ENCODE data around the gene MCRS1.
"Not testable (repeated sequence)": the region's sequence is repeated elsewhere in the genome, so short reads cannot be mapped to it uniquely, and the experiment has no call there.

Gene MCRS1

GRCh38 chr12:49567611-49568441 is at the start of gene MCRS1:
Gene MCRS1 (minus strand): TSS chr12:49568142. CDS start chr12:49566731, 1,411 bp downstream.
- H3K36me3 Mint-ChIP-seq (ENCODE audit: low read depth), result peaks cover 40% of the 10 kb centered on the region
- H3K9me3 Mint-ChIP-seq, result peaks cover 6% of the 10 kb centered on the region
- peaks cover 2% of the 10 kb centered on the region for H3K27me3 Mint-ChIP-seq (ENCODE audit: low read depth, poor library complexity)
- H3K4me1 Mint-ChIP-seq, result peaks cover 27% of the 10 kb centered on the region
- DNase-seq, result peak; percentile 85
- no peak for TF ChIP-seq CTCF (IDR thresholded peaks at IDR 0.05)
- peak within 1 kb of the TSS; percentile 99 for H3K27ac Mint-ChIP-seq
- H3K4me3 Mint-ChIP-seq, result peak within 1 kb of the TSS; percentile 100

- Mint-ChIP-seq H3K9me3 (peaks cover 40% of the 10 kb centered on the region), H3K4me3 (no peak overlapping the region), H3K4me1 (peaks cover 20% of the 10 kb centered on the region), H3K27ac (no peak overlapping the region), H3K36me3 (ENCODE audit: low read depth) (peaks cover 24% of the 10 kb centered on the region), H3K27me3 (ENCODE audit: low read depth, poor library complexity) (peaks cover 10% of the 10 kb centered on the region)
- TF ChIP-seq CTCF (IDR thresholded peaks at IDR 0.05), result no peak
- DNase-seq, result no peak
Observed at GRCh38 chr12:49616533-49617219, 48.7 kb upstream of the MCRS1 start.

- Mint-ChIP-seq H3K9me3 (peaks cover 47% of the 10 kb centered on the region), H3K4me3 (no peak overlapping the region), H3K27ac (no peak overlapping the region), H3K27me3 (ENCODE audit: low read depth, poor library complexity) (peaks cover 10% of the 10 kb centered on the region), H3K4me1 (peaks cover 10% of the 10 kb centered on the region), H3K36me3 (ENCODE audit: low read depth) (peaks cover 24% of the 10 kb centered on the region)
- TF ChIP-seq CTCF (IDR thresholded peaks at IDR 0.05), result no peak
- DNase-seq, result no peak
Observed at GRCh38 chr12:49615725-49616124, 47.8 kb upstream of the MCRS1 start.

- peaks cover 47% of the 10 kb centered on the region for H3K36me3 Mint-ChIP-seq (ENCODE audit: low read depth)
- no peak overlapping the region for H3K4me3 Mint-ChIP-seq
- TF ChIP-seq CTCF (IDR thresholded peaks at IDR 0.05), result no peak
- H3K27me3 Mint-ChIP-seq (ENCODE audit: low read depth, poor library complexity), result peaks cover 8% of the 10 kb centered on the region
- H3K27ac Mint-ChIP-seq, result no peak overlapping the region
- H3K9me3 Mint-ChIP-seq, result peaks cover 73% of the 10 kb centered on the region
- H3K4me1 Mint-ChIP-seq, result peaks cover 20% of the 10 kb centered on the region
- DNase-seq, result no peak
Observed at GRCh38 chr12:49612210-49612609, 44.3 kb upstream of the MCRS1 start.

GRCh38 chr12:49610785-49611184 is 42.8 kb upstream of the MCRS1 start:
- peaks cover 58% of the 10 kb centered on the region for H3K36me3 Mint-ChIP-seq (ENCODE audit: low read depth)
- not testable (repeated sequence) for H3K4me3 Mint-ChIP-seq; H3K27ac Mint-ChIP-seq; H3K27me3 Mint-ChIP-seq (ENCODE audit: low read depth, poor library complexity); DNase-seq
- peaks cover 68% of the 10 kb centered on the region for H3K9me3 Mint-ChIP-seq
- peaks cover 11% of the 10 kb centered on the region for H3K4me1 Mint-ChIP-seq

- peaks cover 53% of the 10 kb centered on the region for H3K36me3 Mint-ChIP-seq (ENCODE audit: low read depth)
- H3K4me1 Mint-ChIP-seq, result peaks cover 18% of the 10 kb centered on the region
- H3K4me3 Mint-ChIP-seq, result no peak overlapping the region
- peaks cover 61% of the 10 kb centered on the region for H3K9me3 Mint-ChIP-seq
- DNase-seq, result no peak
- no peak overlapping the region for H3K27ac Mint-ChIP-seq
- no peak for TF ChIP-seq CTCF (IDR thresholded peaks at IDR 0.05)
- H3K27me3 Mint-ChIP-seq (ENCODE audit: low read depth, poor library complexity), result peaks cover 3% of the 10 kb centered on the region
Observed at GRCh38 chr12:49609875-49610154, 41.9 kb upstream of the MCRS1 start.

Data from nephron progenitor cell (in vitro differentiated cells).